22Rv1 (cell line): Measurements from ENCODE around the gene ERICH2.

ENCODE experiments used
- ZFX ChIP-seq: fragments of 450-650 bp; IDR thresholded peaks from 2 replicates; pipeline ENCODE4 v1.6.1; 2017; ENCODE audit warnings: antibody characterized with exemption, borderline replicate concordance
- TF ChIP-seq, protein P1 (sequence below): fragments of 450-650 bp; IDR thresholded peaks from 2 replicates; pipeline ENCODE4 v1.5.1; 2017; ENCODE audit warnings: mild to moderate bottlenecking

DNA sequence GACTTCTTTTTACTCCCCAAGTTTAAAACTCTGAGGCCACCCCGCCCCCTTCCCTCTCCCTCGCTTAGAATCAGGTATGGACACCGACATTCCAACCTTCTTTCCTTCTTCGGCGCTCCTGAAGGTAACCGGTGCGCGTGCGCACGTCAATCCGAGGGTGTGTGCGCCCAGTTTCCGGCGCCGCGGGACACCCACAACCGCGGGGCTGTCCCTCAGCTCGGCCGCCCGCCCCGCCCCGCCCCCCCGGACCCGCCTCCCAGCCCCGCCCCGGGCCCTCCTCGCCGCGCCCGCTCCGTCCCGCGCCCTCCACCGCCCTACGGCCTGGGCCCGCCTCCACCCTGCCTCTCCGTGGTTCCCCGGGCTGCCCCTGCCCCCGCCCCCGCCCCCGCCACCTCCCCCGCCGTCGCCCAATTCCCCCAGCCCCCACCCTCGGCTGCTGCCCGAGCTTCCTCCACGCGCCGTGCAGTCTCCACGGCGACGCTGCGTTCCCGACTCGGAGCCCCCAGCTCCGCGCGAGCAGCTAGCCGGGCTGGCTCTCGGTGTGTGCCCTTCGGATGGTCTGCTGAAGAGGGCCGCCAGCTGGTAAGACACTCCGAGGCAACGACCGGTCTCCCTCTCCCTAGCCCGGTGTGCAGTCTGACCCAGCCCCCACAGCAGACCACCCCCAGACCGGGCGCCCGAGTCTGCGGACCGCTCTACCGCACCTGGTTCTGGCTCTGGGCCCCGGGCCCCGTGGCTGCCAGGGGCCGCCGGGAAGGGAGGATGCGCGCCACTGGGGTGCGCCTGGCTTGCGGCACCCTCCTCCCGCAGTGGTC is 635 bp downstream of the ERICH2 start:
- TF ChIP-seq, protein P1, sequence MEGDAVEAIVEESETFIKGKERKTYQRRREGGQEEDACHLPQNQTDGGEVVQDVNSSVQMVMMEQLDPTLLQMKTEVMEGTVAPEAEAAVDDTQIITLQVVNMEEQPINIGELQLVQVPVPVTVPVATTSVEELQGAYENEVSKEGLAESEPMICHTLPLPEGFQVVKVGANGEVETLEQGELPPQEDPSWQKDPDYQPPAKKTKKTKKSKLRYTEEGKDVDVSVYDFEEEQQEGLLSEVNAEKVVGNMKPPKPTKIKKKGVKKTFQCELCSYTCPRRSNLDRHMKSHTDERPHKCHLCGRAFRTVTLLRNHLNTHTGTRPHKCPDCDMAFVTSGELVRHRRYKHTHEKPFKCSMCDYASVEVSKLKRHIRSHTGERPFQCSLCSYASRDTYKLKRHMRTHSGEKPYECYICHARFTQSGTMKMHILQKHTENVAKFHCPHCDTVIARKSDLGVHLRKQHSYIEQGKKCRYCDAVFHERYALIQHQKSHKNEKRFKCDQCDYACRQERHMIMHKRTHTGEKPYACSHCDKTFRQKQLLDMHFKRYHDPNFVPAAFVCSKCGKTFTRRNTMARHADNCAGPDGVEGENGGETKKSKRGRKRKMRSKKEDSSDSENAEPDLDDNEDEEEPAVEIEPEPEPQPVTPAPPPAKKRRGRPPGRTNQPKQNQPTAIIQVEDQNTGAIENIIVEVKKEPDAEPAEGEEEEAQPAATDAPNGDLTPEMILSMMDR, result no peak
- TF ChIP-seq ZFX, result no peak
